ENCODE data around the gene ZHX3. TPM values are rescaled to one million over a fixed set of nuclear protein-coding genes. Genes with fewer than 3 reads are reported as not detected.

The ZHX3 gene
- total and polyA plus RNA-seq, 2 of the 4 experiments (the other 2 are of a cell fraction), result 25.0 to 28.0 TPM

- Histone ChIP-seq H3K56ac (ENCODE audit: extremely low read depth, insufficient read depth, low read length) (no peak overlapping the region), H3K4ac (ENCODE audit: low read depth, low read length) (no peak overlapping the region), H3K18ac (ENCODE audit: low read depth, low read length) (no peak overlapping the region), H4K20me1 (ENCODE audit: insufficient read depth, low read length) (peaks cover 6% of the 10 kb centered on the region), H3K36me3 (ENCODE audit: control insufficient read depth, insufficient read depth, low read length) (peaks cover 23% of the 10 kb centered on the region), H2AFZ (replicated peaks; ENCODE audit: low read length, poor library complexity) (no peak overlapping the region), H4K5ac (ENCODE audit: low read depth, low read length) (no peak overlapping the region), H2AK9ac (replicated peaks; ENCODE audit: low read depth, low read length, poor library complexity) (no peak overlapping the region), H2AK5ac (ENCODE audit: low read depth, low read length) (no peak overlapping the region), H3K27ac (ENCODE audit: insufficient read depth, low read length) (no peak overlapping the region), H3K4me2 (ENCODE audit: low read depth, low read length) (no peak overlapping the region), H3K23ac (ENCODE audit: low read depth, low read length) (no peak overlapping the region), H2BK120ac (ENCODE audit: low read depth, low read length) (no peak overlapping the region), H3K9me1 (ENCODE audit: insufficient read depth, low read length) (peaks cover 32% of the 10 kb centered on the region), H3K9me3 (ENCODE audit: control insufficient read depth, insufficient read depth, low read length) (no peaks in the 10 kb centered on the region), H3K27me3 (ENCODE audit: control insufficient read depth, insufficient read depth, low read length) (no peaks in the 10 kb centered on the region), H2BK5ac (ENCODE audit: low read depth, low read length, poor library complexity, severe bottlenecking) (no peak overlapping the region), H3K79me1 (ENCODE audit: low read depth in 1 of 2, low read length in 2 of 2) (peaks cover 34 to 61% of the 10 kb centered on the region in 2 experiments), H2BK15ac (ENCODE audit: low read depth, low read length) (no peak overlapping the region), H4K8ac (ENCODE audit: low read depth in 2 of 2, low read length in 2 of 2) (no peak overlapping the region), H3K9ac (ENCODE audit: low read depth, low read length) (no peak overlapping the region), H3K14ac (replicated peaks; ENCODE audit: low read depth, low read length) (no peak overlapping the region), H4K91ac (ENCODE audit: insufficient read depth, low read depth, low read length) (no peak overlapping the region), H3K4me3 (ENCODE audit: insufficient read depth, low read depth, low read length) (no peak overlapping the region), H3K4me1 (ENCODE audit: control insufficient read depth, insufficient read depth, low read length) (peaks cover 4% of the 10 kb centered on the region), H2BK20ac (ENCODE audit: low read depth, low read length) (no peak overlapping the region)
- TF ChIP-seq MAZ (IDR thresholded peaks at IDR 0.05; ENCODE audit: borderline replicate concordance, low read depth, low read length), result no peak
- TF ChIP-seq SMC3 (IDR thresholded peaks at IDR 0.05; ENCODE audit: low read depth, low read length), result no peak
- no peak for TF ChIP-seq BHLHE40 (IDR thresholded peaks at IDR 0.05; ENCODE audit: low read depth, low read length)
- no peak for TF ChIP-seq RAD21 (IDR thresholded peaks at IDR 0.05; ENCODE audit: low read length)
- TF ChIP-seq NFE2L2 (IDR thresholded peaks at IDR 0.05; ENCODE audit: low read depth, low read length), result no peak
- no peak for TF ChIP-seq MXI1 (IDR thresholded peaks at IDR 0.05; ENCODE audit: borderline replicate concordance, low read depth, low read length)
- TF ChIP-seq FOS (IDR thresholded peaks at IDR 0.05; ENCODE audit: low read depth, low read length), result no peak
- TF ChIP-seq MAFK (IDR thresholded peaks at IDR 0.05; ENCODE audit: low read depth, low read length), result no peak
- TF ChIP-seq, protein P1, sequence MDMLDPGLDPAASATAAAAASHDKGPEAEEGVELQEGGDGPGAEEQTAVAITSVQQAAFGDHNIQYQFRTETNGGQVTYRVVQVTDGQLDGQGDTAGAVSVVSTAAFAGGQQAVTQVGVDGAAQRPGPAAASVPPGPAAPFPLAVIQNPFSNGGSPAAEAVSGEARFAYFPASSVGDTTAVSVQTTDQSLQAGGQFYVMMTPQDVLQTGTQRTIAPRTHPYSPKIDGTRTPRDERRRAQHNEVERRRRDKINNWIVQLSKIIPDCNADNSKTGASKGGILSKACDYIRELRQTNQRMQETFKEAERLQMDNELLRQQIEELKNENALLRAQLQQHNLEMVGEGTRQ (IDR thresholded peaks at IDR 0.05; ENCODE audit: low read depth, low read length), result no peak
- no peak for TF ChIP-seq ELK1 (IDR thresholded peaks at IDR 0.05; ENCODE audit: borderline replicate concordance, low read depth, low read length)
- ATAC-seq (ENCODE audit: low read depth), result no peak
- DNase-seq, result no peak
- in situ Hi-C loops (cut with MboI; ENCODE audit: low sequenced_read_pairs) (no loop called here), intact Hi-C loops (cut with micrococcal nuclease) (no loop called here), dilution Hi-C loops (cut with HindIII; ENCODE audit: low sequenced_read_pairs, unreplicated experiment) (no loop called here)
- no CpG with 5 or more reads among the region's 2 CpGs for WGBS, 2 experiments (ENCODE audit: extremely low coverage in 2 of 2, insufficient read length in 1 of 2)
- ChIA-PET POLR2A (ENCODE audit: unreplicated experiment) (no interaction called here), CTCF (no interaction called here)
- no TSS peak for BruUV-seq (replicated peaks)
These were observed 133.7 kb downstream of the ZHX3 start for GRCh38 chr20:41183831-41184230.
